Panc1 (cell line): ENCODE results near the gene ARMS2.

Experiments
- CTCF ChIP-seq: fragments of 450-650 bp; IDR thresholded peaks from 2 replicates; pipeline ENCODE4 v1.5.1; 2017; ENCODE audit warnings: mild to moderate bottlenecking
- POLR2AphosphoS5 ChIP-seq: IDR thresholded peaks from 2 replicates; pipeline ENCODE4 v1.6.1; 2012; ENCODE audit warnings: mild to moderate bottlenecking, low read depth, low read length, moderate library complexity
- REST ChIP-seq, 2 experiments: IDR thresholded peaks; 2 replicates each; pipeline ENCODE4 v1.6.1; 2011 to 2012; ENCODE audit warnings: low read depth in 2 of 2, control low read depth in 1 of 2, low read length in 1 of 2, mild to moderate bottlenecking in 1 of 2, moderate library complexity in 1 of 2; ENCODE audit not compliant: insufficient read depth in 1 of 2
- SIN3A ChIP-seq: IDR thresholded peaks from 2 replicates; pipeline ENCODE4 v1.6.1; 2012; ENCODE audit warnings: low read depth, mild to moderate bottlenecking, low read length, moderate library complexity, borderline replicate concordance; ENCODE audit not compliant: insufficient read depth
- TCF7L2 ChIP-seq: IDR thresholded peaks from 2 replicates; pipeline ENCODE4 v1.6.1; 2011; ENCODE audit warnings: mild to moderate bottlenecking, low read depth, low read length, inconsistent platforms

DNA sequence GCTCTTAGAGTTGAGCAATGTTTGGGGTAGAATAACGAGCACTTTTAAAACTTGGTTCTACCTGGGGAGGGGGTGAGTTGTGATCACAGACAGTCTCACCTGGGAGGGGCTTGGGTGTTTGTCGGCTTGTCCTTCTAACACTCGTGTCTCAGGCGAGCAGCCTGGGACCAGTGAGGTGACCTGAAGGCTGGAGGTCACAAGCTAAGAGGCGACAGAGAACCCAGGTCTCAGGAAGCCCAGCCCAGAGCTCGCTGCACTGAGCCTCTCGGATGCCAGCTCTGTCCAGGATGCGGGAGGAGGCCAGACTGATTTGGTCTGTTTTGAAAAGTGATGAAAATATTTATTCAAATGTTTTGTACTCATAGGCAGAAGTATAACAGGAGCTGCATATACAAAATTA lies 18.7 kb downstream of the ARMS2 start:
- TF ChIP-seq CTCF (no peak), TCF7L2 (no peak), REST (IDR thresholded peaks at IDR 0.05; ENCODE audit: insufficient read depth in 1 of 2, low read depth in 2 of 2, low read length in 1 of 2) (no peak), POLR2AphosphoS5 (no peak), SIN3A (no peak)
